GM19395 (cell line): ENCODE measurements around the gene SDK2.
"Not testable (repeated sequence)": the region's sequence is repeated elsewhere in the genome, so short reads cannot be mapped to it uniquely, and the experiment has no call there.

ENCODE experiments used
- ATAC-seq: cut with Tn5 transposase; IDR thresholded peaks from one replicate; pipeline ENCODE4 v1.9.1; 2021; ENCODE audit warnings: mild to moderate bottlenecking, moderate library complexity; ENCODE audit not compliant: unreplicated experiment

Gene SDK2

GRCh38 chr17:73335591-73336407 is 308.4 kb downstream of the SDK2 start:
- ATAC-seq, result no peak

- no peak for ATAC-seq
Observed at GRCh38 chr17:73334771-73335513, 309.3 kb downstream of the SDK2 start.

GRCh38 chr17:73333445-73333844 is 310.8 kb downstream of the SDK2 start:
- ATAC-seq, result not testable (repeated sequence)

- ATAC-seq, result no peak
Observed at GRCh38 chr17:73331060-73331459, 313.2 kb downstream of the SDK2 start.

- ATAC-seq, result no peak
Observed at GRCh38 chr17:73327676-73328075, 316.6 kb downstream of the SDK2 start.

- ATAC-seq, result no peak
Observed at GRCh38 chr17:73325527-73325842, 318.8 kb downstream of the SDK2 start.

GRCh38 chr17:73324711-73325526 is 319.3 kb downstream of the SDK2 start:
- ATAC-seq, result no peak

GRCh38 chr17:73324160-73324475 is 320.1 kb downstream of the SDK2 start:
- no peak for ATAC-seq

- ATAC-seq, result no peak
Observed at GRCh38 chr17:73323409-73324159, 320.7 kb downstream of the SDK2 start.

GRCh38 chr17:73320601-73321264 is 323.5 kb downstream of the SDK2 start:
- no peak for ATAC-seq

- no peak for ATAC-seq
Observed at GRCh38 chr17:73319766-73320165, 324.5 kb downstream of the SDK2 start.

- no peak for ATAC-seq
Observed at GRCh38 chr17:73318836-73319235, 325.4 kb downstream of the SDK2 start.

GRCh38 chr17:73318427-73318813 is 325.8 kb downstream of the SDK2 start:
- ATAC-seq, result no peak

GRCh38 chr17:73317513-73318426 is 326.5 kb downstream of the SDK2 start:
- no peak for ATAC-seq

GRCh38 chr17:73316919-73317505 is 327.2 kb downstream of the SDK2 start:
- no peak for ATAC-seq

- ATAC-seq, result no peak
Observed at GRCh38 chr17:73315471-73315870, 328.8 kb downstream of the SDK2 start.

- ATAC-seq, result no peak
Observed at GRCh38 chr17:73313526-73314127, 330.6 kb downstream of the SDK2 start.

GRCh38 chr17:73312887-73313286 is 331.4 kb downstream of the SDK2 start:
- ATAC-seq, result not testable (repeated sequence)
